NCI-H345 treated with DMSO at 0.1 percent for 48 hours (cell line): ENCODE data around the gene GPR35.

Experiments
- DNase-seq: peaks from one replicate; lab custom pipeline; 2025; ENCODE audit not compliant: unreplicated experiment; lab: John Stamatoyannopoulos, UW

Gene GPR35, protein sequence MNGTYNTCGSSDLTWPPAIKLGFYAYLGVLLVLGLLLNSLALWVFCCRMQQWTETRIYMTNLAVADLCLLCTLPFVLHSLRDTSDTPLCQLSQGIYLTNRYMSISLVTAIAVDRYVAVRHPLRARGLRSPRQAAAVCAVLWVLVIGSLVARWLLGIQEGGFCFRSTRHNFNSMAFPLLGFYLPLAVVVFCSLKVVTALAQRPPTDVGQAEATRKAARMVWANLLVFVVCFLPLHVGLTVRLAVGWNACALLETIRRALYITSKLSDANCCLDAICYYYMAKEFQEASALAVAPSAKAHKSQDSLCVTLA

DNA sequence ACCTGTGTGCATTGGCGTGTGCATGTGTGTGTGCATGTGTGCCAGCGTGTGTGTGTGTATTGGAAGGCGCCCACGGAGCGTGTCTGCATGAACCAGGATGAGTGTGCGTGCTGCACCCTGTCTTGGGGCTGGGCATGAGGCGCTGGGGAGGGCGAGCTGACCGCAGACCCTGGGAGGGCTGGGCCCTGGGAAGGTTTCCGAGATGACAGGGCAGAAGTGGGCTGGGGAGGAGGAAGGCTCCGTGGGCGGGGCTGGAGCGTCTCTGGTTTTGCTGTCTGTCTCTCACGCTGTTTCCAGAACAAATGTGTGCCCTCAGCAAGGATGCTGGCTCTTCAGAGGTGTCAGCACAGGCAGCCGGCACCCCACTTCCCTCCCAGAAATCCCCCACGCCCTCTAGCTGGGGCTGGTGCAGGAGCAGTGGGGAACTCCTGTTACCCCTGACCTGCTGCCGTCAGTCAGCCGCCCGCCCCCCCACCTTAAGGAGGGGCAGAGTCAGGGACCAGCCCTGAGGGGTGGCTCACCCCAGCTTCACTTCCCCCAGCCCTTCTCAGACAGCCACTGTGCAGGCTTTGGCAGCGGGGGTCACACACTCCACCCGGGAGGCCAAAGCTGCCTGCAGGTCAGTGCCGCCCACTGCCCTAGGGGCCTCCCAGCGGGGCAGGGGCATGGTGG lies at the start of gene GPR35:
TSS of gene GPR35 (plus strand) at position 531 of the 672 bp plus-strand sequence. CDS start 4,473 bp downstream, outside the sequence.
- DNase-seq, result no peak

DNA sequence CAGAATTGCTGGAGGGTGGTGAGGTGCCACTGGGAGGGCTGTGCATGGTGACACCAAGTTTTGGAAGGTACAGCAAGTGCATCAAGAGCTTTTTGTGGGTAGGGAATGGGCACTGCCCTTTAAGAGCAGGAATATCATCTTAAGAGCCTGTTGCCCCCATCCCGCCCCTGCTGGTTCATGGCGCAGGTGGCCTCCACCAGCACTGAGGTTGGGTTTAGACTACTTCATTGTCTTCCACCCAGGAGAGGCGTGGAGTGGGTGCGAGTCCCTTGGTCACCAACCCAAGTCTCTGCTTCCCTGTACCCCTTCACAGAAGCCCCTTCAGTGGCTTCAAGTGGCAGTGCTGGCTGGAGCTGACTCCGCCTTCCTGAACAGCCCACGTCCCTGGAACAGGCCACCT lies 49.2 kb upstream of the GPR35 start:
- DNase-seq, result no peak

DNA sequence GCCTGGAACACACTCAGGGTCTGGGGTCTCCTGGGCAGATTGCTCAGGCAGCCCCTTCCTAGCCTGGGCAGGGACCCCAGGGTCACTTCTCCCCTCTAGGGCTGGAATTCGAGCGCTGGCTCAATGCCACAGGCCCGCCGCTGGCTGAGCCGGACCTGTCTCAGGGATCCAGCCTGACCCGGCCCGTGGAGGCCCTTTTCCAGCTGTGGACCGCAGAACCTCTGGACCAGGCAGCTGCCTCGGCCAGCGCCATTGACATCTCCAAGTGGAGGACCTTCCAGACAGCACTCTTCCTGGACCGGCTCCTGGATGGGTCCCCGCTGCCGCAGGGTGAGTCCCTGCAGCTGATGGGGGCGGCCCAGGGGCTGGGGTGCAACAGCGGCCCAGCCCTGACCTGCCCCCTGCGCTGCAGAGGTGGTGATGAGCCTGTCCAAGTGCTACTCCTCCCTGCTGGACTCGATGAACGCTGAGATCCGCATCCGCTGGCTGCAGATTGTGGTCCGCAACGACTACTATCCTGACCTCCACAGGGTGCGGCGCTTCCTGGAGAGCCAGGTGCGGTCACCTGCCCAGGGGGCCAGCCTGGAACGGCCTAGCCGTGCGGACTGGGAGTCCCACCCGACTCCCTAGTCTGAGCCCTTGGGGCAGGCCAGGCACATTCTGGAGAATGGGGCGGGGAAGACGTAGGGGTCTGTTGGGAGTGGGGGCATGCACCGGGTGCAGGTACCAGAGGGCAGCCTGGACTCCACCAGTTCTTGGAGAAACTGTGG lies 48.7 kb upstream of the GPR35 start:
- DNase-seq, result no peak

DNA sequence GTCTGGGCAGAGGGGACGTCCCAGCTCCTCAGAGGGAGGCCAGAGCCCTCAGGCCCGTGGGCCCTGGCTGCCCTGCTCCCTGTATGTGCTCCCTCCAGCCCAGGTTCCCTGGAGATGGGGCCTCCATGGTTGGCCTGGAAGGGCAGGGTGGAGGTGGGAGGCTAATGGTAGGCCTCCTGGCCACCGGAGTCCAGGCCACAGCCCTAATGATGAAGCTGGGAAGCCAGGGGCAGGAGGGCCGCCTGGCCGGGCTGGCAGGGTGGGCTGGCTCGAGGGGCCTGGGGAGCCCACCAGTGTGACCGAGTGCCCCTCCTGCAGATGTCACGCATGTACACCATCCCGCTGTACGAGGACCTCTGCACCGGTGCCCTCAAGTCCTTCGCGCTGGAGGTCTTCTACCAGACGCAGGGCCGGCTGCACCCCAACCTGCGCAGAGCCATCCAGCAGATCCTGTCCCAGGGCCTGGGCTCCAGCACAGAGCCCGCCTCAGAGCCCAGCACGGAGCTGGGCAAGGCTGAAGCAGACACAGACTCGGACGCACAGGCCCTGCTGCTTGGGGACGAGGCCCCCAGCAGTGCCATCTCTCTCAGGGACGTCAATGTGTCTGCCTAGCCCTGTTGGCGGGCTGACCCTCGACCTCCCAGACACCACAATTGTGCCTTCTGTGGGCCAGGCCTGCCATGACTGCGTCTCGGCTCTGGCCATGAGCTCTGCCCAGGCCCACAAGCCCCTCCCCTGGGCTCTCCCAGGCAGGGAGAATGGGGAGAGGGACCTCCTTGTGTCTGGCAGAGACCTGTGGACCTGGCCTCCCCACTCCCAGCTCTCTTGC lies 47.8 kb upstream of the GPR35 start:
- DNase-seq, result no peak

DNA sequence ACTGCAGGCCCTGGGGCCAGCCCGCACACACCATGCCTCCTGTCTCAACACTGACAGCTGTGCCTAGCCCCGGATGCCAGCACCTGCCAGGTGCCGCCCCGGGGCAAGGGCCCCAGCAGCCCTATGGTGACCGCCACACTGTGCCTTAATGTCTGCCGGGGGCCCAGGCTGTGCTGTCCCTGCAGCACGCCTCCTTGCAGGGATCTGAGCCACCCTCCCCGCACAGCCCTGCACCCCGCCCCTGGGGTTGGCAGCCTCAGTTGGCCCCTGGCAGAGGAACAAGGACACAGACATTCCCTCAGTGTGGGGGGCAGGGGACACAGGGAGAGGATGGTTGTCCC lies 47.2 kb upstream of the GPR35 start:
- DNase-seq, result no peak

DNA sequence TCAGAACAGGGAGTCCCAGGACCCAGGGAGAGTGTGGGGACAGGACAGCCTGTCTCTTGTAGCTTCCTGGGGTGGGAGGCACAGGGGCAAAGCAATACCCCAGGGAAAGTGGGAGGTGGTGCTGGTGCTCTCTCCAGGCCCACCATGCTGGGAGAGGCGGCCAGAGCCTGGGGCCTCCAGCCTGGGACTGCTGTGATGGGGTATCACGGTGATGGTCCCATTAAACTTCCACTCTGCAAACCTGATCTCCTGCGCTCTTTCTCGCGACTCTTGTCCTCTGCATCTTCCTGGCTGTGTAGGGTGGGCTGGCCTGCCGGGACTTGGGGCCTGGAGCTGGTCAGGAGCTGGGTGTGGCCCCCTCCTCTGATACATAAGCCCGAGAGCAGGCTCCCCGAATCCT lies 46.8 kb upstream of the GPR35 start:
- no peak for DNase-seq

DNA sequence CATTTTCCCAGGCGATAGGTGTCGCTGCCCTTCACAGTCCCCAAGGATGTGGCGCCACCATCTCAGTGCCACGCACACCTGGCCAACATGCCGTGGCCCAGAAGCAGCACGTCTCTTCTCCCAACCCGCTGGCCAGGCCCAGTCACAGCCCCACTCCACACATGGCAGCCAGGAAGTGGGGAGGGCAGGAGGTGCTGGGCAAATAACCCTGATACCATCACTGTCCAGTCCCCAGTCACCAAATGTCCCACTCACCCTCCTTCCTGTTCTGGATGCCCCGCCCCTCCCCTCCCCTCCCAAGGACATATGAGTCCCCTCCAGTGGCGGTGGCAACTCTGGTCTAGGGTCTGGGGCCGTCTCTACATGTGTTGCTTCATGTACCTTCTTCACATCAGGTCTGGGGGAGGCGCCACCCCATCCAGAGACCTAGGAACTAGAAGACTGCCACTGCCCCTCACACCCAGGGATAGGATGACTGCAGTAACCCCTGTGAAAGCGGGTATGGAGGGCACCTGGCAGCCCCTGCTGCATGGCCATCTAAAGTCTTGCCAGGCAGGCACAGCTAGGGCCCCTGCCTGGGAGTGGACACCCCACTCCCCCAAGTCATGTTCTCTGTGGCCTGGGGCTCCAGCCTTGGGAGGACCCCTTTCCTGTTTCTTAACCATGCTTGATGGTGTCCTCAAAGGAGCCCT lies 46.1 kb upstream of the GPR35 start:
- DNase-seq, result no peak

DNA sequence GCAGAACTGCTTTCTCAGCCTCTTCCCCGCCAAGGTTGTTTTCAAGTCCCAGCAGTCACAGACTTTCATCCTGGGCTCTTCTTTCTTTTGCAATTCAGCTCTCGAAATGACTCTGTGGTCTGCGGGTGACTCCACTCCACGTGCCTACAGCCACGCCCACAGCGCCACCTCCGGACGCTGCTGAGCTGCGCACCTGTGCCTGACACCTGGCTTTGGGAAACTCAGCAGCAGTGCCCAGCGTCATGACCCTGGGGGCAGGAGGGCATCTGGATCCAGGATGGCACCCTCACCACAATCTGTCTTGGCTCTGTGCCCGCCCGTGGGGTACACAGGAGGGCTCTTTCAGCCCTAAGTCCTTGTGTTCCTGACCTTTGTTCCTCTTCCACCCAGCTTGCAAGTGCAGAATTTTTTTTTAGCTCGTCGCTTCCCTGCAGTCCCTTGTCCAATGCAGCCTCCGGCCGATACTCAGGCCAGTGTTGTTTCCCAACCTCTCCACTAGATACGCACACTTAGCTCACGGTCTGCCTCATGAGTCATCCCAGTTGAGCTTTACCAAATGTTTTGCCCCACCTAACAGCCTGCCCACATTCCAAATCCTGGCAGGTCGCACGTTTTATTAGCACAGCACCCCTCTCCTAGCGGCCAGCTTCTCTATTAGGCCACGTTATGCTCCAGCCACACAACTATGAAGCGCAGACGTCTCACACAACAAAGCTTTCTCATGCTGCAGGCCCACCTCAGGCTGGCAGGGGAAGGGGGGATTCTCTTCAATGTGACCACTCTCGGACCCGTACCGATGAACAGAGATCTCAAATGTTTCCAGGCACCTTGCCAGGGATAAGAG lies 45.3 kb upstream of the GPR35 start:
- DNase-seq, result no peak

DNA sequence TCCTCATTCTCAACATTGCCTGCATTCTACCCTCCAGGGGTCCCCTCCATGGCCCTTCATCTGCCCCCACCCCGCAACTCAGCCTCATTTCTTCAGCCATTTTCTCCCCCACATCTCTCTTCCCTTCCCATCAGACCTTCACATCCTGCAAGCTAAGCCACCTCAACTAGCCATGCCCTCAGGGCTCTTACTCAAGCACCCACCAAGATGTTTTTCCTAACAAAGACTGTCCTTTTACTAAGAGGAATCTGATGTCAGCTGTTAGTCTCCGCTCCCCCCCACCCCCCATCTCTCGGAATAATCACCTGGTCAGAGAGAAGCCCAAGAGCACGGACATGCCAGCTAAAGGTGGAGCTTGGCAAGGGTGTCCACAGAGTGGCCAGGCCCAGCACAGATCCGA lies 43.5 kb upstream of the GPR35 start:
- DNase-seq, result no peak

DNA sequence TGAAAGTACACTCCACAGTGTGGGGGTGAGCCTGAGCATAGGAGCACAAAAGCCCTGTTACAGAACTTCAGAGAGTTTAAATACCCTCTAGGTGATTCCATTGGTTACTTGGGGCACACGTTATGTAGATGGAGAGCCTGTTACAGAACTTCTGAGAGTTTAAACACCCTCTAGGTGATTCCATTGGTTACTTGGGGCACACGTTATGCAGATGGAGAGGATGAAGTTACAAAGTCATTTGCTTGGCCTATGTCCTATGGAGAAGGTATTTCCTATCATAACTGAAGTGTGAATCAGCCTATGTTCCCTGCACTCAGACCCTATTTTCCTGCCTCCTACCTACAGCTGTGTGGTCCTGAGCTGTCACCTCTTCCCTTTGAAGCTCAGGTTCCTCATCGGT lies 42.5 kb upstream of the GPR35 start:
- no peak for DNase-seq

DNA sequence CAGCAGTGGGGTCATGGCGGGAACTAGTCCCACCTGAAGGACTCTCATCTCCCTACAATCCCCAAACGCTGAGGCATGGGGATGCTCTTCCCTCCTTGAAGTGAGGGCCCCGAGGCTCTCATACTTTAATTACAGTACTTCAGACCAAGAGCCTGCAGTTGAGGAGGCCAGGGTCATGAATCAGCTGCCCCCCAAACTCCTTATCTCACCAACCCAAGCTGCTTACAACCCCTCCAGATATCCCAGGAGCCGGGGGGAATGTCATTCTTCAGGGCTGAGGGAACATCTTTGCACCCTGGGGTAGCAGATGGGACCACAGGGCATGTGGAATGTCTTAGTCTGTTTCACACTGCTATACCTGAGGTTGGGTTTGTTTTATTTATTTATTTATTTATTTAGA lies 41.5 kb upstream of the GPR35 start:
- DNase-seq, result no peak

DNA sequence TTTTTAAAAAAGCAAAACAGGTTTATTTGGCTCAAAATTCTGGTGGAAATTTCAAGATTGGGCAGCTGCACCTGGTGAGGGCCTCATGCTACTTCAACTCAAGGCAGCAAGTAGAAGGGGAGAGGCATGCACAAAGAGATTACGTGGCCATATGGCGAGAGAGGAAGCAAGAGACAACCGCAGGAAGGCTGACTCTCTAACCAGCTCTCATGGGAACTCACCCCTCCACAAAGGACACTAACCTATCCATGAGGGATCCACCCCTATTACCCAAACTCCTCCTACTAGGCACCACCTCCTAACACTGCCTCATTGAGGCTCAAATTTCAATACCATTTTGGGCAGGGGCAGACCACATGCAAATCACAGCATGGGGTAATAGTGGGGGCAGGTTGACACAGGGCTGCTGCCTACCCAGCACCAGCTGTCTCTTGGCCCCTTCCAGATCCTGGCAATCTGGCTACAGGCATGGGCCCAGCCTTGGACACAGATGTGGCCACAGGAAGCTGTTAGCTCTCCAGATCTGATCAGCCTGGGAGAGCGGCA lies 40.7 kb upstream of the GPR35 start:
- no peak for DNase-seq

DNA sequence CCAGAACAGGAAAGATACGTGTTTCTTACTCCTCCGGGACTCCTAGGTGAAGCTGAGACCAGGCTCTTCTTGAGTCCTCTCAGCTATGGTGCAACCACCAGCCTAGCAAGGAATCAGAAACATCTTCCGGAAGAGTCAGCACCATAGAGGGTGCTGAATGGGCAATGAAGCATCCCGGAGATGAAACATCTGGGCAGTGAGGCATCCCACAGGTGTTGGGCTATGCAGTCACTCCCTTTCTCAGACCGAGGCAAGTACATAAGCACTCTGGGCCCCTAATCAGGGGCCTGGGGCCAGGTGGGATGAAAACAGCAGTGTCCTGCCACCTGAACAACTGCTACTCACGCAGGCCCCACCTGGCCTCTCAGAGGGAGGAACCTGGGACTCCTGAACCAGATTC lies 40.2 kb upstream of the GPR35 start:
- DNase-seq, result no peak

DNA sequence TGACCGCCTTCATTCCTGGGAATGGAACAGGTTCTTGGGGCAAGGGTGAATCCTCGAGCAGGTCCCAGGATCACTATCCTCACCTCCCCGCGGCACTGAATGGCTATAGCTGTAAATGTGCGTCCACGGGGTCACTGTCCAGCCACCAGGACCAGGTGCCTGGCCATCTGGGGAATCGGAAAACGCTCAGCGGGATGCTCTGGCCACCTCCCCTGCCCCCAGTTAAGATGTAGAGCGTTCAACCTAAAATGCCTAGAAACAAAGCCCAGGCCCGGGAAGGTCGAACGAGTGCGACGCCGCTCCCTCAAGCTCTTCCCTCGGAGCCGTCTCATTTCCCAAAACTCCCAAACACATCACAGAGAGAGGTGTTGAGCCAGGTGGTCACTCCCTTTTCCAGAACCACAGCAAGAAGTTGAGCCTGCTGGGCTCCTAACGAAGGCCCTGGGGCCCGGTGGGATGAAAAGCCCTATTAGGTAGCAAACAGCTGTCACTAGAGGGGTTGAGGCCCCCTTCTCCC lies 39.5 kb upstream of the GPR35 start:
- no peak for DNase-seq

DNA sequence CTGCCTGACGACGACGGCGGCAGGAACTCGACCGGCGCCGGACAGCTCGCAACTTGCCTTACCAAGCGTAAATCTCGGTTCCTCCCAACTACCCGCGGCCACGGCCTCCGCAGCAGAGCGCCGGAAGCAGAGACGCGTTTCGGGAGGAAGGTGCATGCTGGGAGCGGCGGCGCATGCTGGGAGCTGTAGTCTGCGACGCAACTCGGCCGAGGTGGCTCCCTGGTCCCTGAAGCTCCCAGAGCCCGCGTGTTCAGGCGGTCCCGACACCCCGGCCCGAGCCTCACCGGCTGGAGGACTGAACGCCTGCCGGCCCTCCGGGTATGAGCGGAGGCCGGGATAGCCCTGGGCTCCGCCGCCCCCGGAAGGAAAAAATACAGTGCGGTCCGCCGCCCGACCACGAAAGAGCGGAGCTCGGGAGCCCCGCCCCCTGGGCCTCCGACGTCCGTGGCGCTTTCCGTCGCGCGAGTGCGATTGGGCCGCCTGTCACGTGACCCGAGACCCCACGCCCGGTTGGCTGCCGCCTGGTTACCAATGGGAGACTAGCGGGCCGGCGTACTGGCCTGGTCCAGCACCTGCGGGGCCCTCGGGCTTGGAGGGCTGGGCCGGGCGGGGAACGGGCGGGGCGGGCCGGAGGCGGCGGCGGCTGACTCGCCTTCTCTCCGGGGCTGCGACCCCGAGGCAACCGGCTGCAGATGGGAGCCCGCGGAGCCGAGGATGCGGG lies 38.9 kb upstream of the GPR35 start, which contains the start of gene CAPN10:
TSS of gene CAPN10 (plus strand) at position 537 of the 721 bp plus-strand sequence. CDS start at position 715, 178 bp downstream.
- peak; percentile 95 for DNase-seq

DNA sequence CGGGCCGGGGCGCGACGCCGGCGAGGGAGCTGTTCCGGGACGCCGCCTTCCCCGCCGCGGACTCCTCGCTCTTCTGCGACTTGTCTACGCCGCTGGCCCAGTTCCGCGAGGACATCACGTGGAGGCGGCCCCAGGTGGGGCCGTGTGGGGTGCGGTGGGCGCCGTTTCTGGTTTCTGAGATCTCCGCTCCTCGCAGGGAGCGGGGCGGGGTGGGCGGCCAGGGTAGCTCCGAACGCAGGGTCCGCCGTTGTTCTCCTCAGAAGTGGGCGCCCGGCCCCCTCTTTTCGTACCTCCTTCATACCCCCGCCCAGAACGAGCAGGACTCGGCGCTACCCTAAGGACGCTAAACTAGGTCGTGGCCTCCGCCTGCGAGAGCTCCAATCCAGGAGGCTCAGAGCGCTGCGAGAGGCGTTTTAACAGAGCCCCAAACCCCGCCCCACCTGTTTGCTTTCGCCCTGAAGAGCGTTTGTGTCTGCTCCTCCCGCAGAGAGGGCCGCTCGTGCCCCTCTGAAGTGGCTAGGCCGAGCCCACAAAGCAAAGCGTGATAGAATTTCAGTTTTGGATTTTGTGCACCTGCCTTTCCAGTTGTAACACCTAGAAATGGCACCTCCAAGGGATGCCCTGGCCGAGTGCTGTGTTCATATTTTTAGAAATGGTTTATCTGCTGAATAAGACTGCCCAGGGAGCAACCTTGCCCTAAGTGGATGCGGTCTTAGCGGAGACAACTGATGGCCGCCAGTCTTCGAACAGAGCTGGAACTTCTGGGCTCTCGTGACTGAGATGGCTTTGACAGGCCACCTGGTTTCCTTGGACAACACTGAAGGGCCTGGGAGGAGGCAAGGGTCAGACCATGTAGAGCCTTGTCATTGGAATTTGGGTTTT lies 38.1 kb upstream of the GPR35 start:
- peak; percentile 55 for DNase-seq

DNA sequence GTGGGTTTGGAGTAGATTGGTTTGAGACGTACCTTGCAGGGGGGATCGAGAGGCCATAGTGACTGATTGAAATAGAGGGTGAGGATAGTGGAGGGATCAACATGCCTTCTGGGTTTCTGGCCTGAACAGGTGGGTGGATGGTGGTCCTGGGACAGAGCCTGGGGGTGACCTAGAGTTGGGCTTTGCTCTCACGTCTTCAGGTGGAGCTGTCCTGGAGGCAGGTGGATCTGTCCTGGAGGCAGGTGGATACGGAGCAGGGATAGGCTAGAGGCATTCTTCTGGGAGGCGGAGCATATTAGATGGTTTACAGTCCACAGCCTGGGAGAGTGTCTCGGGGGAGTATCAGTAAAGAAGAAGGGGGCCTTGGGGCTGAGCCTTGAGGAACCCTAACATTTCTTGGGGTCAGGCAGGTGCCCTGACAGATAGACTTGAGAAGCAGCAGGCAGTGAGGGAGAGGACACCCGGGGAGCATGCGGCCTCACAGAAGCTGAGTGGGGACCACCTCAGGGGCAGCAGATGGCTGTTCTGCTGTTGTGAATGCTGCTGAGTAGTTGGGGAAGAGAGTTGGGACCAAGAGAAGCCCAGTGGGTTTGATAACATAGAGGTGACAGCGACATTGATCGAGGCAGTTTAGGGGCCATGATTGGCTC lies 37.1 kb upstream of the GPR35 start:
- DNase-seq, result no peak
